Fibroblast of villous mesenchyme (primary cell): ENCODE data around the gene PPP2R1A. TPM values are rescaled to one million over a fixed set of nuclear protein-coding genes. Genes with fewer than 3 reads are reported as not detected.
"Not testable (repeated sequence)": the region's sequence is repeated elsewhere in the genome, so short reads cannot be mapped to it uniquely, and the experiment has no call there.

Experiments used
- DNase-seq: peaks from one replicate; pipeline ENCODE4 v3.0.0-alpha.2; 2010; ENCODE audit warnings: low read depth
- H3K4me3 ChIP-seq: 2 replicates; pipeline ENCODE4 v1.5.1; 2011; ENCODE audit warnings: low read depth, mild to moderate bottlenecking, low read length
- CTCF ChIP-seq: IDR thresholded peaks from 2 replicates; pipeline ENCODE4 v1.5.1; 2012; ENCODE audit warnings: low read depth, mild to moderate bottlenecking, low read length; ENCODE audit not compliant: insufficient read depth
- total RNA-seq: library from RNA; depleted of rRNA; stranded (reverse); fragments of >200 nt; gene quantifications from 2 replicates; pipeline ENCODE4 v1.2.3, GENCODE V29; 2012

The PPP2R1A gene
- total RNA-seq, 1 donor, result 166 TPM

- DNase-seq, result no peak
- no peak overlapping the region for H3K4me3 ChIP-seq
- TF ChIP-seq CTCF, result no peak
These were observed 47.3 kb downstream of the PPP2R1A start for GRCh38 chr19:52237197-52237596.

GRCh38 chr19:52237771-52238400 is 48.0 kb downstream of the PPP2R1A start:
- no peak overlapping the region for H3K4me3 ChIP-seq
- peak; percentile 92 for TF ChIP-seq CTCF
- peak; percentile 71 for DNase-seq

GRCh38 chr19:52244021-52244420 is 54.2 kb downstream of the PPP2R1A start:
- no peak for DNase-seq
- TF ChIP-seq CTCF, result no peak
- H3K4me3 ChIP-seq, result no peak overlapping the region

GRCh38 chr19:52248241-52248640 is 58.4 kb downstream of the PPP2R1A start:
- H3K4me3 ChIP-seq, result no peak overlapping the region
- DNase-seq, result peak; percentile 60
- peak; percentile 57 for TF ChIP-seq CTCF

- no peak overlapping the region for H3K4me3 ChIP-seq
- no peak for TF ChIP-seq CTCF
- DNase-seq, result no peak
These were observed 68.6 kb downstream of the PPP2R1A start for GRCh38 chr19:52258426-52258825.

- not testable (repeated sequence) for H3K4me3 ChIP-seq, DNase-seq
These were observed 75.7 kb downstream of the PPP2R1A start for GRCh38 chr19:52265556-52265955.

- no peak for TF ChIP-seq CTCF
- DNase-seq, result peak; percentile 97
- H3K4me3 ChIP-seq, result peak within 1 kb of the TSS; percentile 72
These were observed 79.7 kb downstream of the PPP2R1A start, which contains the start of gene ZNF766 for GRCh38 chr19:52269338-52270261. ZNF766 (plus strand) TSS chr19:52269587; CDS start chr19:52269614, 27 bp downstream.
